Endodermal cell (in vitro differentiated cells): Measurements from ENCODE around the gene REG1A. TPM values are rescaled to one million over a fixed set of nuclear protein-coding genes. Genes with fewer than 3 reads are reported as not detected.

Source experiments
- DNase-seq: peaks from one replicate; pipeline ENCODE4 v3.0.0-alpha.2; 2017
- H3K27ac ChIP-seq: 2 replicates; pipeline ENCODE4 v1.5.1; 2013; ENCODE audit warnings: mild to moderate bottlenecking, low read depth, low read length, moderate library complexity
- H3K27me3 ChIP-seq: 2 replicates; pipeline ENCODE4 v1.6.1; 2013; ENCODE audit warnings: mild to moderate bottlenecking, low read length, moderate library complexity; ENCODE audit not compliant: insufficient read depth, control insufficient read depth, poor library complexity, severe bottlenecking
- H3K36me3 ChIP-seq: 2 replicates; pipeline ENCODE4 v1.7.0; 2013; ENCODE audit warnings: mild to moderate bottlenecking, low read length, moderate library complexity; ENCODE audit not compliant: control insufficient read depth, insufficient read depth
- H3K4me1 ChIP-seq: one replicate; pipeline ENCODE4 v1.7.0; 2013; ENCODE audit warnings: low read length; ENCODE audit not compliant: control insufficient read depth, insufficient read depth
- H3K4me3 ChIP-seq: 2 replicates; pipeline ENCODE4 v1.5.1; 2013; ENCODE audit warnings: mild to moderate bottlenecking, low read length, moderate library complexity
- H3K9ac ChIP-seq: 2 replicates; pipeline ENCODE4 v1.6.1; 2013; ENCODE audit warnings: mild to moderate bottlenecking, low read length, moderate library complexity; ENCODE audit not compliant: poor library complexity, severe bottlenecking; ENCODE audit errors: extremely low read depth
- H3K9me3 ChIP-seq: 2 replicates; pipeline ENCODE4 v1.6.1; 2013; ENCODE audit warnings: mild to moderate bottlenecking, low read length, moderate library complexity; ENCODE audit not compliant: control insufficient read depth
- H3K27ac Mint-ChIP-seq: 2 replicates; pipeline ENCODE4 v1.8.0; 2020; ENCODE audit warnings: mixed read lengths
- H3K27me3 Mint-ChIP-seq: 2 replicates; pipeline ENCODE4 v1.8.0; 2021; ENCODE audit warnings: mild to moderate bottlenecking, mixed read lengths; ENCODE audit not compliant: insufficient read depth
- H3K36me3 Mint-ChIP-seq: 2 replicates; pipeline ENCODE4 v1.8.0; 2020; ENCODE audit warnings: low read depth, mixed read lengths
- H3K4me1 Mint-ChIP-seq: 2 replicates; pipeline ENCODE4 v1.8.0; 2020; ENCODE audit warnings: mixed read lengths
- H3K4me3 Mint-ChIP-seq: 2 replicates; pipeline ENCODE4 v1.8.0; 2020; ENCODE audit warnings: mild to moderate bottlenecking, moderate library complexity, mixed read lengths
- H3K9me3 Mint-ChIP-seq: 2 replicates; pipeline ENCODE4 v1.8.0; 2020; ENCODE audit warnings: mild to moderate bottlenecking, mixed read lengths
- CTCF ChIP-seq: fragments of 200-600 bp; sonication (generic); conservative IDR thresholded peaks from 2 replicates; pipeline ENCODE4 v1.5.0; 2021; ENCODE audit warnings: antibody characterized with exemption, mild to moderate bottlenecking
- WGBS, 2 experiments: methylation state at CpG; one replicate each; pipeline versions ENCODE4 v1.1.5 to v1.1.7; 2013; ENCODE audit warnings: missing lambda C conversion rate in 2 of 2, mixed read lengths in 1 of 2; ENCODE audit not compliant: insufficient coverage in 1 of 2, insufficient read length in 1 of 2; 5-methylcytosine and 5-hydroxymethylcytosine counted together
- total RNA-seq, 2 donors: library from RNA; stranded (reverse); fragmentation: NEBNext Ultra II Directional in 1 of 2; extraction: Animal tissue kit (Norgen Biotek cat#: 25700) in 1 of 2; gene quantifications; 2 replicates in 1 of 2; 3 replicates in 1 of 2; pipeline ENCODE4 v1.2.1, GENCODE V29; 2021

Gene REG1A
- total RNA-seq, 2 donors from 2014 or later: not detected

- no peak for DNase-seq
- Mint-ChIP-seq H3K36me3 (no peaks in the 10 kb centered on the region), H3K9me3 (no peaks in the 10 kb centered on the region), H3K4me1 (no peaks in the 10 kb centered on the region), H3K27me3 (peaks cover 16% of the 10 kb centered on the region), H3K4me3 (no peak overlapping the region), H3K27ac (no peak overlapping the region)
- Histone ChIP-seq H3K27ac (no peak overlapping the region), H3K9me3 (no peaks in the 10 kb centered on the region), H3K4me3 (no peak overlapping the region), H3K27me3 (peaks cover 33% of the 10 kb centered on the region), H3K9ac (no peak overlapping the region), H3K36me3 (no peaks in the 10 kb centered on the region), H3K4me1 (no peaks in the 10 kb centered on the region)
- WGBS, 2 experiments: 94% methylated on average over 2 of the region's 2 CpGs; no CpG with 5 or more reads in 1 of the 2 experiments
- TF ChIP-seq CTCF: no peak
Measured at GRCh38 chr2:79155826-79156476, 35.7 kb downstream of the REG1A start.

GRCh38 chr2:79159030-79159429 lies 38.7 kb downstream of the REG1A start:
- peaks cover 19% of the 10 kb centered on the region for H3K27me3 Mint-ChIP-seq
- Histone ChIP-seq H3K36me3 (no peaks in the 10 kb centered on the region), H3K4me1 (no peaks in the 10 kb centered on the region), H3K9ac (no peak overlapping the region), H3K27me3 (peaks cover 42% of the 10 kb centered on the region), H3K4me3 (no peak overlapping the region), H3K9me3 (no peaks in the 10 kb centered on the region), H3K27ac (no peak overlapping the region)
- 90 to 100% methylated on average over 1 to 2 of the region's 2 CpGs for WGBS, 2 experiments
- no peaks in the 10 kb centered on the region for H3K36me3 Mint-ChIP-seq
- H3K4me1 Mint-ChIP-seq: no peaks in the 10 kb centered on the region
- no peak for DNase-seq
- H3K9me3 Mint-ChIP-seq: no peaks in the 10 kb centered on the region
- TF ChIP-seq CTCF: no peak
- no peak overlapping the region for H3K27ac Mint-ChIP-seq
- no peak overlapping the region for H3K4me3 Mint-ChIP-seq

GRCh38 chr2:79159653-79160052 lies 39.4 kb downstream of the REG1A start, which contains the start of gene REG3A:
TSS of gene REG3A (minus strand) at chr2:79159753. CDS start at chr2:79159405, 348 bp downstream.
- H3K9me3 Mint-ChIP-seq: no peaks in the 10 kb centered on the region

More at GRCh38 chr2:79159653-79160052, 39.4 kb downstream of the REG1A start, which contains the start of gene REG3A:
- Histone ChIP-seq H3K9me3 (no peaks in the 10 kb centered on the region), H3K36me3 (no peaks in the 10 kb centered on the region), H3K4me1 (no peaks in the 10 kb centered on the region), H3K27ac (no peak within 1 kb of the TSS), H3K27me3 (peaks cover 42% of the 10 kb centered on the region), H3K9ac (no peak within 1 kb of the TSS), H3K4me3 (no peak within 1 kb of the TSS)
- no peaks in the 10 kb centered on the region for H3K4me1 Mint-ChIP-seq
- H3K4me3 Mint-ChIP-seq: no peak within 1 kb of the TSS
- H3K36me3 Mint-ChIP-seq: no peaks in the 10 kb centered on the region
- TF ChIP-seq CTCF: no peak
- DNase-seq: no peak
- peaks cover 18% of the 10 kb centered on the region for H3K27me3 Mint-ChIP-seq
- no peak within 1 kb of the TSS for H3K27ac Mint-ChIP-seq
